Neural cell (in vitro differentiated cells): Measurements from ENCODE around the gene INAFM1. TPM values are rescaled to one million over a fixed set of nuclear protein-coding genes. Genes with fewer than 3 reads are reported as not detected.

Source experiments
- H2AFZ ChIP-seq: fragments of 200-600, 300-800 bp; sonication (generic), shearing (Covaris generic); 2 replicates; pipeline ENCODE4 v1.6.0; 2014; ENCODE audit warnings: low read depth, mild to moderate bottlenecking, antibody characterized with exemption, low read length, moderate library complexity
- H3F3A ChIP-seq: fragments of 200-600 bp; shearing (Covaris generic); 2 replicates; pipeline ENCODE4 v1.6.1; 2016; ENCODE audit warnings: mild to moderate bottlenecking, moderate library complexity, mixed read lengths, antibody characterized with exemption, low read length; ENCODE audit not compliant: insufficient read depth, poor library complexity, severe bottlenecking
- H3K27ac ChIP-seq: fragments of 200-600, 300-800 bp; sonication (generic), shearing (Covaris generic); 2 replicates; pipeline ENCODE4 v1.5.1; 2014; ENCODE audit warnings: mild to moderate bottlenecking, low read length, moderate library complexity
- H3K27me3 ChIP-seq: fragments of 300-800, 200-600 bp; sonication (generic), shearing (Covaris generic); 2 replicates; pipeline ENCODE4 v1.6.0; 2014; ENCODE audit warnings: mild to moderate bottlenecking, low read depth, low read length, moderate library complexity; ENCODE audit not compliant: insufficient read depth
- H3K36me3 ChIP-seq: fragments of 300-800, 200-600 bp; sonication (generic), shearing (Covaris generic); 2 replicates; pipeline ENCODE4 v1.5.1; 2014; ENCODE audit warnings: mild to moderate bottlenecking, antibody characterized with exemption, low read length, moderate library complexity; ENCODE audit not compliant: insufficient read depth
- H3K4me2 ChIP-seq: fragments of 300-800, 200-600 bp; sonication (generic), shearing (Covaris generic); 2 replicates; pipeline ENCODE4 v1.6.0; 2014; ENCODE audit warnings: mild to moderate bottlenecking, low read length
- H3K4me3 ChIP-seq: fragments of 300-800, 200-600 bp; sonication (generic), shearing (Covaris generic); 2 replicates; pipeline ENCODE4 v1.5.1; 2014; ENCODE audit warnings: mild to moderate bottlenecking, low read length, moderate library complexity
- H3K79me2 ChIP-seq: fragments of 200-600 bp; shearing (Covaris generic); replicated peaks from 2 replicates; pipeline ENCODE4 v1.6.0; 2014; ENCODE audit warnings: mild to moderate bottlenecking, low read length, moderate library complexity; ENCODE audit not compliant: insufficient read depth
- H3K9ac ChIP-seq: fragments of 300-800, 200-600 bp; sonication (generic), shearing (Covaris generic); 2 replicates; pipeline ENCODE4 v1.6.1; 2016; ENCODE audit warnings: mild to moderate bottlenecking, low read length, mixed read lengths
- H3K9me2 ChIP-seq: fragments of 200-600 bp; shearing (Covaris generic); 2 replicates; pipeline ENCODE4 v1.6.1; 2016; ENCODE audit warnings: mild to moderate bottlenecking, low read length, mixed read lengths; ENCODE audit not compliant: insufficient read depth
- H3K9me3 ChIP-seq: fragments of 200-600, 300-800 bp; sonication (generic), shearing (Covaris generic); 2 replicates; pipeline ENCODE4 v1.6.1; 2016; ENCODE audit warnings: mild to moderate bottlenecking, mixed run types, low read length, moderate library complexity, mixed read lengths
- H4K20me1 ChIP-seq: fragments of 200-600 bp; shearing (Covaris generic); 2 replicates; pipeline ENCODE4 v1.6.1; 2016; ENCODE audit warnings: mild to moderate bottlenecking, mixed run types; ENCODE audit not compliant: insufficient read depth
- CTCF ChIP-seq: fragments of 450-650 bp; IDR thresholded peaks from 2 replicates; pipeline ENCODE4 v1.5.1; 2014; ENCODE audit warnings: antibody characterized with exemption, mild to moderate bottlenecking, moderate library complexity; ENCODE audit not compliant: poor library complexity, severe bottlenecking
- EP300 ChIP-seq: fragments of 450-650 bp; conservative IDR thresholded peaks from 2 replicates; pipeline ENCODE4 v1.6.1; 2014; ENCODE audit warnings: antibody characterized with exemption, mild to moderate bottlenecking, moderate library complexity; ENCODE audit not compliant: poor library complexity, severe bottlenecking
- EZH2 ChIP-seq: fragments of 200-600, 300-800 bp; shearing (Covaris generic), sonication (generic); IDR thresholded peaks from 2 replicates; pipeline ENCODE4 v1.6.1; 2014; ENCODE audit warnings: antibody characterized with exemption, low read length, borderline replicate concordance, mild to moderate bottlenecking; ENCODE audit not compliant: insufficient read depth, poor library complexity, severe bottlenecking
- MXI1 ChIP-seq: fragments of 450-650 bp; conservative IDR thresholded peaks from 2 replicates; pipeline ENCODE4 v1.6.1; 2014; ENCODE audit warnings: antibody characterized with exemption, mild to moderate bottlenecking; ENCODE audit not compliant: poor library complexity, severe bottlenecking
- POLR2AphosphoS5 ChIP-seq: IDR thresholded peaks from 2 replicates; pipeline ENCODE4 v1.6.1; 2012
- RAD21 ChIP-seq: fragments of 450-650 bp; conservative IDR thresholded peaks from 2 replicates; pipeline ENCODE4 v1.6.1; 2014; ENCODE audit warnings: antibody characterized with exemption, mild to moderate bottlenecking, moderate library complexity
- REST ChIP-seq: IDR thresholded peaks from 2 replicates; pipeline ENCODE4 v1.6.1; 2012; ENCODE audit warnings: borderline replicate concordance
- SMC3 ChIP-seq: fragments of 450-650 bp; conservative IDR thresholded peaks from 2 replicates; pipeline ENCODE4 v1.6.1; 2014; ENCODE audit warnings: antibody characterized with exemption, mild to moderate bottlenecking, moderate library complexity; ENCODE audit not compliant: poor library complexity
- TAF1 ChIP-seq: IDR thresholded peaks from 2 replicates; pipeline ENCODE4 v1.6.1; 2012; ENCODE audit warnings: low read depth
- polyA plus RNA-seq: library from polyadenylated mRNA; depleted of rRNA; stranded (reverse); fragments of >200 nt; gene quantifications from 2 replicates; pipeline ENCODE4 v1.2.3, GENCODE V29; 2014

INAFM1 gene
- polyA plus RNA-seq, 1 donor from 2014 or later, result 11.5 TPM

GRCh38 chr19:47226426-47227351, 48.0 kb upstream of the INAFM1 start:
- peak overlapping the region; percentile 68 for H3K4me2 ChIP-seq
- no peaks in the 10 kb centered on the region for H3K9me2 ChIP-seq
- H3K9ac ChIP-seq, result peak overlapping the region; percentile 84
- H3K4me3 ChIP-seq, result peak overlapping the region; percentile 67
- H3K36me3 ChIP-seq, result no peaks in the 10 kb centered on the region
- no peaks in the 10 kb centered on the region for H3K79me2 ChIP-seq
- H3K27ac ChIP-seq, result peak overlapping the region; percentile 75
- peak overlapping the region; percentile 27 for H2AFZ ChIP-seq
- no peaks in the 10 kb centered on the region for H3F3A ChIP-seq
- no peaks in the 10 kb centered on the region for H3K27me3 ChIP-seq
- H4K20me1 ChIP-seq, result no peaks in the 10 kb centered on the region
- TF ChIP-seq POLR2AphosphoS5 (no peak), RAD21 (no peak), TAF1 (no peak), EZH2 (no peak), SMC3 (no peak), MXI1 (no peak), CTCF (no peak), EP300 (no peak), REST (no peak)
- H3K9me3 ChIP-seq, result no peaks in the 10 kb centered on the region

- Histone ChIP-seq H3K27ac (peak overlapping the region; percentile 75), H3K4me2 (no peak overlapping the region), H3K9ac (peak overlapping the region; percentile 84), H4K20me1 (no peaks in the 10 kb centered on the region), H3K4me3 (peak overlapping the region; percentile 67), H3K9me3 (no peaks in the 10 kb centered on the region), H3K36me3 (no peaks in the 10 kb centered on the region), H2AFZ (no peak overlapping the region), H3K9me2 (no peaks in the 10 kb centered on the region), H3K27me3 (no peaks in the 10 kb centered on the region), H3K79me2 (no peaks in the 10 kb centered on the region), H3F3A (no peaks in the 10 kb centered on the region)
- TF ChIP-seq REST (peak; percentile 13), EP300 (no peak)
These were observed 47.1 kb upstream of the INAFM1 start for GRCh38 chr19:47227352-47228167.
